MG63 (cell line): ENCODE results near the gene RASEF. TPM values are rescaled to one million over a fixed set of nuclear protein-coding genes. Genes with fewer than 3 reads are reported as not detected.
A peak's percentile ranks its signal among the peaks of the same experiment; 100 is the strongest.
"Not testable (repeated sequence)": the region's sequence is repeated elsewhere in the genome, so short reads cannot be mapped to it uniquely, and the experiment has no call there.

Experiments
- DNase-seq: peaks from one replicate; pipeline ENCODE4 v3.0.0-alpha.2; 2020
- H3K27me3 ChIP-seq: fragments of 250-450 bp; sonication (Bioruptor Pico); 2 replicates; pipeline ENCODE4 v1.5.1; 2020; ENCODE audit warnings: mild to moderate bottlenecking, moderate library complexity
- H3K36me3 ChIP-seq: fragments of 250-450 bp; sonication (Bioruptor Pico); 2 replicates; pipeline ENCODE4 v1.5.1; 2020; ENCODE audit warnings: mild to moderate bottlenecking, moderate library complexity
- H3K4me3 ChIP-seq: fragments of 250-450 bp; sonication (Bioruptor Pico); 2 replicates; pipeline ENCODE4 v1.5.1; 2020; ENCODE audit warnings: mild to moderate bottlenecking, moderate library complexity
- H3K9me3 ChIP-seq: fragments of 250-450 bp; sonication (Bioruptor Pico); 2 replicates; pipeline ENCODE4 v1.5.1; 2020; ENCODE audit warnings: mild to moderate bottlenecking, moderate library complexity
- total RNA-seq: library from RNA; depleted of rRNA; stranded (reverse); fragments of >200 nt; shearing (Covaris generic); gene quantifications from 2 replicates; pipeline ENCODE4 v1.2.3, GENCODE V29; 2014; ENCODE audit warnings: low replicate concordance; rRNA removed

Gene RASEF
- 0.92 TPM in 1 of 2 replicates, not detected in the other for total RNA-seq

DNA sequence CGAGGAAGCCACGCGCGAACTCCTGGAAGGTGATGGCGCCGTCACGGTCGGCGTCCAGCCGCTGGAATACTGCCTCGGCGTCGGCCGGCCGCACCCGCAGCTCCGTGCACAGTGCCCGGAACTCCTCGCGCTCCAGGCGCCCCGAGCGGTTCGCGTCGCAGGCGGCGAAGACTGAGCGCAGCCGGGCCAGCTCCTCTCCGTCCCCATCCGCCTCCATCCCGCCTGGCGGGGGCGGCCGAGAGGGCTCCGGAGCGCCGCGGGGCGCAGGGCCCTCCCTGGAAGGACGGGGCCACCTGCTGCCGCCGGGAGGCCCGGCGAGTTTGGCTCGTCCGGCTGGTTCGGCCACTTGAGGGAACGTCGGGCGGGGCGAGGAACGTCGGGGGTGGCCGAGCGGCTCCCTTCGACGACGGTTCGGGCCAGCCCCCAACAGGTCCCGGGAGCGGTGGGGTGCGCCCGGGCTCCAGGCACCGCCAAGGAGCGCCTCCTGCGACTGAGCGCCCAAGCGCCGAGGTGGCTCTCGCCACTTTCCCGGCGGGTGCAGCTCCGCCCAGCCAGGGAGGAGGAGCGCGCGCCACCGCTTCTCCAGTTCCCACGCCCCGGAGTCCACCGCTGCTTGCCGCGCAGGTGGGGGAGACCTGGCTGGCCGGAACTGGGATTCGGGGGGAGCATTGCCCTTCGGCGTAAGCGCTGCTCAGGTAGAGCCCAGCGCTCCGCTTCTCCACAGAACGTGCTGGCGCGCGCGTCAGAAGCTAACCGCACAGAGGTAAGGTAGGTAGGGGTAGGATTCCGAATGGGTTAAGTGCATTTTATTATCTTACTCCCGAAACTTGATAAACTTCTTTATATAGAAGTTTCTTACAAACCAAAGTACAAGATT is at the start of gene RASEF:
RASEF (minus strand) TSS at position 492 of the 877 bp plus-strand sequence; CDS start at position 217, 275 bp downstream.
- H3K27me3 ChIP-seq, result no peaks in the 10 kb centered on the region
- peak; percentile 37 for DNase-seq
- H3K36me3 ChIP-seq, result no peaks in the 10 kb centered on the region
- H3K9me3 ChIP-seq, result no peaks in the 10 kb centered on the region
- H3K4me3 ChIP-seq, result peak within 1 kb of the TSS; percentile 41

- H3K36me3 ChIP-seq, result no peaks in the 10 kb centered on the region
- no peaks in the 10 kb centered on the region for H3K27me3 ChIP-seq
- H3K4me3 ChIP-seq, result no peak overlapping the region
- H3K9me3 ChIP-seq, result no peaks in the 10 kb centered on the region
- no peak for DNase-seq
Observed at GRCh38 chr9:83111169-83111568, 48.2 kb upstream of the RASEF start.

DNA sequence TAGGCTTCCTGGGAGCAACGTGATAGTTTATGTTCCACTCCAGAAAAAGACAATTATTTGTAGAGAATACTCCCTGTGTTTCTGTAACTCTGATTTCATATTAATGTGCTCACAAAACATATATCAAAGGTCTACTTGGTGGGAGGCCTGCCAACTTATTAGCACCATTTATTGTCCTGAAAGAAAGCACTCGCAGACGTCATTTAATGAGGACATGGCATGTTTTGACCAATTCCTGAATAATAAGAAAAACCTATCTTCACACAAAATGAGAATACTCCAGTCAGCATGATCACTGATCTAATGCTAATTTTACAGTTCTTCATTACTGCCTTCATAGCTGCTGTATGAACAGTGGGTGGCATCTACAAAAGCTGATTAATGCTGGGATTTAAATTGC is 46.4 kb upstream of the RASEF start:
- no peaks in the 10 kb centered on the region for H3K9me3 ChIP-seq
- H3K36me3 ChIP-seq, result no peaks in the 10 kb centered on the region
- H3K4me3 ChIP-seq, result no peak overlapping the region
- no peak for DNase-seq
- H3K27me3 ChIP-seq, result no peaks in the 10 kb centered on the region

GRCh38 chr9:83108208-83108607 is 45.3 kb upstream of the RASEF start:
- Histone ChIP-seq H3K27me3 (no peaks in the 10 kb centered on the region), H3K9me3 (no peaks in the 10 kb centered on the region), H3K4me3 (no peak overlapping the region), H3K36me3 (no peaks in the 10 kb centered on the region)
- DNase-seq, result no peak

- Histone ChIP-seq H3K4me3 (no peak overlapping the region), H3K9me3 (no peaks in the 10 kb centered on the region), H3K27me3 (no peaks in the 10 kb centered on the region), H3K36me3 (no peaks in the 10 kb centered on the region)
- DNase-seq, result no peak
Observed at GRCh38 chr9:83106772-83107171, 43.8 kb upstream of the RASEF start.

GRCh38 chr9:83106263-83106662 is 43.3 kb upstream of the RASEF start:
- no peak for DNase-seq
- Histone ChIP-seq H3K36me3 (no peaks in the 10 kb centered on the region), H3K4me3 (no peak overlapping the region), H3K9me3 (no peaks in the 10 kb centered on the region), H3K27me3 (no peaks in the 10 kb centered on the region)

- H3K4me3 ChIP-seq, result no peak overlapping the region
- DNase-seq, result no peak
- H3K9me3 ChIP-seq, result no peaks in the 10 kb centered on the region
- no peaks in the 10 kb centered on the region for H3K36me3 ChIP-seq
- H3K27me3 ChIP-seq, result no peaks in the 10 kb centered on the region
Observed at GRCh38 chr9:83097633-83098032, 34.7 kb upstream of the RASEF start.

GRCh38 chr9:83093311-83093710 is 30.4 kb upstream of the RASEF start:
- not testable (repeated sequence) for H3K9me3 ChIP-seq, H3K36me3 ChIP-seq, H3K4me3 ChIP-seq, DNase-seq, H3K27me3 ChIP-seq

DNA sequence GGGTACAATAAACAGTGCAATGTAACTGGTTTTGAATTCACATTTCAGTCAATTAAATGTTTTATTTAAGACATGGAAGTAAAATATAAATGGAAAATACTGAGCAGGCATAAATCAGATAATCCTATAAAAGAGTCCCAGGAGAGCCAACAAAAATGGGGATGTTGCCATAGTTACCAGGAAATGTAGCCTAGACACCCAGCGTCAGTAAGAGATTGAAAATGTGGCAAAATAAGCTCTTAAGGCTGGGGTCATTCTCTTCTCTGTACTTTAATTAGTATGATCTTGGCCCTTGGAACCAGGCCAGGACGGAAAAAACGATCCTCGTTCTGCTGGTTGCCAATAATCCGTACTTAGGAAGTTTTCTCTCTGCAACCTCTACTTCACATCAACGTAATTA is 18.9 kb upstream of the RASEF start:
- Histone ChIP-seq H3K27me3 (no peaks in the 10 kb centered on the region), H3K36me3 (no peaks in the 10 kb centered on the region), H3K9me3 (no peaks in the 10 kb centered on the region), H3K4me3 (no peak overlapping the region)
- DNase-seq, result no peak

DNA sequence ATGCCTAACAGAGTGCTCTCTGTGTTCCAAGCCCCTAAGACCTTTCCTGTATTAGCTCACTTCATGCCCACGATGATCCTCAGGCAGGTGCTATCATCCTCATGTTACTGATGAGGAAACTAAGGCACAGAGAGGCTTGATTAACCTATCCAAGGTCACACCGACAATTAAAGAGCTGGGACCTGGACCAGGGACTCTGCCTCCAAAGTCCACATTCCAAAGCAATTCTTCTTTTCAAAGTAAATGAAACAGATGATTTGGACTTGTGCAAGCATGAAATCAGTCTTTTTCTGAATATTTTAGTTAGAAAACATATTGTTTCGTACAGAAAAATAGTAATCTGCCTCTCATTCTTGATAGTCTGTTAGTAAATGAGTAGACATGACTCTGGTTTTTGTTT is 18.1 kb upstream of the RASEF start:
- H3K4me3 ChIP-seq, result no peak overlapping the region
- no peaks in the 10 kb centered on the region for H3K9me3 ChIP-seq
- H3K36me3 ChIP-seq, result no peaks in the 10 kb centered on the region
- no peaks in the 10 kb centered on the region for H3K27me3 ChIP-seq
- DNase-seq, result no peak

- H3K4me3 ChIP-seq, H3K36me3 ChIP-seq, DNase-seq: not testable (repeated sequence)
Observed at GRCh38 chr9:83075932-83076331, 13.0 kb upstream of the RASEF start.

DNA sequence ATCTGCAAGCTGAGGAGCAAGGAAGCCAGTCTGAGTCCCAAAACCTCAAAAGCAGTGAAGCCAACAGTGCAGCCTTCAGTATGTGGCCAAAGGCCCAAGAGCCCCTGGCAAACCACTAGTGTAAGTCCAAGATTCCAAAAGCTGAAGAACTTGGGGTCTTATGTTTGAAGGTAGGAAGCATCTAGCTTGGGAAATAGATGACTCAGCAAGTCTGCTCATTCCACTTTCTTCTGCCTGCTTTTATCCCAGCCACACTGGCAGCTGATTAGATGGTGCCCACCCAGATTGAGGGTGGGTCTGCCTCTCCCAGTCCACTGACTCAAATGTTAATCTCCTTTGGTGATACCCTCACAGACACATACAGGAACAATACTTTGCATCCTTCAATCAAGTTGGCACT is 9.6 kb upstream of the RASEF start:
- not testable (repeated sequence) for H3K36me3 ChIP-seq, DNase-seq, H3K4me3 ChIP-seq, H3K27me3 ChIP-seq, H3K9me3 ChIP-seq

More at GRCh38 chr9:83075932-83076331, 13.0 kb upstream of the RASEF start:
- not testable (repeated sequence) for H3K27me3 ChIP-seq, H3K9me3 ChIP-seq

GRCh38 chr9:83071626-83072025 is 8.7 kb upstream of the RASEF start:
- H3K9me3 ChIP-seq, result no peaks in the 10 kb centered on the region
- DNase-seq, result no peak

GRCh38 chr9:83070261-83070660 is 7.3 kb upstream of the RASEF start:
- no peak for DNase-seq
- H3K9me3 ChIP-seq, result no peaks in the 10 kb centered on the region
- no peaks in the 10 kb centered on the region for H3K36me3 ChIP-seq
- no peak overlapping the region for H3K4me3 ChIP-seq
- H3K27me3 ChIP-seq, result no peaks in the 10 kb centered on the region

More at GRCh38 chr9:83071626-83072025, 8.7 kb upstream of the RASEF start:
- H3K27me3 ChIP-seq, result no peaks in the 10 kb centered on the region
- no peaks in the 10 kb centered on the region for H3K36me3 ChIP-seq
- no peak overlapping the region for H3K4me3 ChIP-seq

GRCh38 chr9:83069651-83070050 is 6.7 kb upstream of the RASEF start:
- no peaks in the 10 kb centered on the region for H3K27me3 ChIP-seq
- H3K4me3 ChIP-seq, result no peak overlapping the region
- H3K9me3 ChIP-seq, result no peaks in the 10 kb centered on the region
- H3K36me3 ChIP-seq, result no peaks in the 10 kb centered on the region
- DNase-seq, result no peak

DNA sequence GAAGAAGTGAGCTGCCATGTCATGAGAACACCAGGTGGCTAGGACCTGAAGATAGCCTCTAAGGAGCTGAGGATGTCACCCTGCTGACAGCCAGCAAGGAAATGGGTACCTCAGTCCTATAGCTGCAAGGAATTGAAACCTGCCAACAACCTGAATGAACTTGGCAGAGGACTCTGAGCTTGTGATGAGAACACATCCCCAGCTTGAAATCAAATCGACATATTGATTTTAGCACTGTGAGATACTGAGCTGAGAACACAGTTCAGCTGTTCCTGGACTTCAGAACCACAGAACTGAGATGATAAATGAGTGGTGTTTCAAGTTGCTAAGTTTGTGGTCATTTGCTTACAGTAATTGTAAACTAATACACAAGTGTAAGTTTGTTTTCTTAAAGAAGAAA is 5.5 kb upstream of the RASEF start:
- H3K4me3 ChIP-seq, result no peak overlapping the region

GRCh38 chr9:83067579-83067978 is 4.6 kb upstream of the RASEF start:
- H3K4me3 ChIP-seq, result no peak overlapping the region
- no peaks in the 10 kb centered on the region for H3K27me3 ChIP-seq
- H3K9me3 ChIP-seq, result no peaks in the 10 kb centered on the region
- H3K36me3 ChIP-seq, result no peaks in the 10 kb centered on the region
- DNase-seq, result no peak

More for the DNA sequence above, 5.5 kb upstream of the RASEF start:
- DNase-seq, result no peak
- Histone ChIP-seq H3K27me3 (no peaks in the 10 kb centered on the region), H3K36me3 (no peaks in the 10 kb centered on the region), H3K9me3 (no peaks in the 10 kb centered on the region)

DNA sequence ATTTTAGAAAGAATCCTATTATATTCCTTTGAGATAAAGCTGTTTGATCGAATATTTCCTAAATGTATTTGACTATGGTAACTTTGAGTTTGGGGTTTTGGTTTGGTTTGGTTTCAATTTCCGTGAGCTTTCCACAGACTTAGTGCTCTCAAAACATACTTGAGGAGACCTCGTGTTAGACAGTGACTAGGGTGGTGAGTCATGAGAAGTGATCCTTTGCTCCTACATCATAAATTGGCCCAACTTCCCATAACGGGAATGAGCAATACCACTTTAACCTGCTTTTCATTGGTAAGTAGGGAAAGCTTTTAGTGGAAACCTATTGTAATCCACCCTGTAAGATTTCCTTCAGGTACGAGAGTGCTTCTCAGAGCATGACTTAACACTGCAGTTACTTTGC is 3.8 kb upstream of the RASEF start:
- Histone ChIP-seq H3K4me3 (no peak overlapping the region), H3K36me3 (no peaks in the 10 kb centered on the region)
- DNase-seq, result peak; percentile 26

More for the DNA sequence above, 3.8 kb upstream of the RASEF start:
- Histone ChIP-seq H3K9me3 (no peaks in the 10 kb centered on the region), H3K27me3 (no peaks in the 10 kb centered on the region)
